Myocyte (in vitro differentiated cells): ENCODE data around the gene DDIAS. TPM values are rescaled to one million over a fixed set of nuclear protein-coding genes. Genes with fewer than 3 reads are reported as not detected.
A peak's percentile ranks its signal among the peaks of the same experiment; 100 is the strongest.
"Not testable (repeated sequence)": the region's sequence is repeated elsewhere in the genome, so short reads cannot be mapped to it uniquely, and the experiment has no call there.

Experiments used
- DNase-seq: peaks from one replicate; pipeline ENCODE4 v3.0.0-alpha.2; 2012; ENCODE audit warnings: low read depth
- polyA plus RNA-seq: library from polyadenylated mRNA; unstranded; fragments of >200 nt; gene quantifications from one replicate; pipeline ENCODE4 v1.2.1, GENCODE V29; 2012; ENCODE audit warnings: missing spikeins
- total RNA-seq: library from RNA; depleted of rRNA; stranded (reverse); fragments of >200 nt; gene quantifications from 2 replicates; pipeline ENCODE4 v1.2.3, GENCODE V29; 2014

DDIAS gene
- 0.94 and 1.2 TPM in 2 replicates for total RNA-seq
- 0.32 TPM for polyA plus RNA-seq

GRCh38 chr11:82901165-82901921 lies at the start of gene DDIAS:
TSS of gene DDIAS (plus strand) at chr11:82901736. CDS start at chr11:82914739, 13,003 bp downstream.
- DNase-seq, result peak; percentile 99

GRCh38 chr11:82854242-82854641 lies 47.3 kb upstream of the DDIAS start:
- DNase-seq, result no peak

- DNase-seq, result not testable (repeated sequence)
These were observed 46.6 kb upstream of the DDIAS start for GRCh38 chr11:82854916-82855315.

GRCh38 chr11:82855616-82856015 lies 45.9 kb upstream of the DDIAS start:
- DNase-seq, result no peak

- DNase-seq, result no peak
These were observed 44.4 kb upstream of the DDIAS start for GRCh38 chr11:82857145-82857544.

- peak; percentile 18 for DNase-seq
These were observed 43.4 kb upstream of the DDIAS start for GRCh38 chr11:82858133-82858532.

GRCh38 chr11:82858556-82859091 lies 42.9 kb upstream of the DDIAS start:
- DNase-seq, result peak; percentile 36

- DNase-seq, result no peak
These were observed 41.8 kb upstream of the DDIAS start for GRCh38 chr11:82859750-82860149.

GRCh38 chr11:82862379-82862778 lies 39.2 kb upstream of the DDIAS start:
- DNase-seq, result no peak

GRCh38 chr11:82863209-82863608 lies 38.3 kb upstream of the DDIAS start:
- no peak for DNase-seq

- DNase-seq, result peak; percentile 61
These were observed 37.3 kb upstream of the DDIAS start for GRCh38 chr11:82864268-82864667.

- DNase-seq, result peak; percentile 7
These were observed 35.7 kb upstream of the DDIAS start for GRCh38 chr11:82865841-82866240.

GRCh38 chr11:82867495-82868082 lies 33.9 kb upstream of the DDIAS start:
- DNase-seq, result peak; percentile 78

GRCh38 chr11:82869657-82870056 lies 31.9 kb upstream of the DDIAS start:
- DNase-seq, result no peak

- DNase-seq, result no peak
These were observed 29.9 kb upstream of the DDIAS start for GRCh38 chr11:82871646-82872045.

- DNase-seq, result no peak
These were observed 29.0 kb upstream of the DDIAS start for GRCh38 chr11:82872377-82873150.

- DNase-seq, result no peak
These were observed 27.6 kb upstream of the DDIAS start for GRCh38 chr11:82873919-82874333.

GRCh38 chr11:82874646-82875523 lies 26.7 kb upstream of the DDIAS start:
- DNase-seq, result no peak

GRCh38 chr11:82883853-82884252 lies 17.7 kb upstream of the DDIAS start:
- no peak for DNase-seq

GRCh38 chr11:82889133-82890001 lies 12.2 kb upstream of the DDIAS start:
- no peak for DNase-seq
